HepG2 (cell line): ENCODE data around the gene SLC25A10. TPM values are rescaled to one million over a fixed set of nuclear protein-coding genes. Genes with fewer than 3 reads are reported as not detected.

Experiments
- CENPBD1 ChIP-seq: sonication (generic); formaldehyde crosslinking; IDR thresholded peaks from 2 replicates; pipeline ENCODE4 v1.8.0; 2022; ENCODE audit warnings: missing genetic modification reagents, low read depth, mild to moderate bottlenecking, borderline replicate concordance
- CENPX ChIP-seq: sonication (generic); formaldehyde crosslinking; IDR thresholded peaks from 2 replicates; pipeline ENCODE4 v1.9.0; 2021; ENCODE audit warnings: mild to moderate bottlenecking, missing genetic modification reagents, moderate library complexity
- CTCF ChIP-seq: sonication (generic); formaldehyde crosslinking; IDR thresholded peaks from 2 replicates; pipeline ENCODE4 v1.5.0; 2020; ENCODE audit warnings: mild to moderate bottlenecking, missing genetic modification reagents, moderate library complexity
- EP300 ChIP-seq, 3 experiments: sonication (generic) in 1 of 3; formaldehyde crosslinking in 1 of 3; IDR thresholded peaks; 2 replicates each; pipeline versions ENCODE4 v1.5.1 to v1.6.1; 2011 to 2020; ENCODE audit warnings: low read depth in 2 of 3, low read length in 2 of 3, borderline replicate concordance in 1 of 3, improper control_type of control experiment in 1 of 3, mild to moderate bottlenecking in 1 of 3, missing genetic modification reagents in 1 of 3, moderate library complexity in 1 of 3
- MED8 ChIP-seq: sonication (generic); formaldehyde crosslinking; IDR thresholded peaks from 2 replicates; pipeline ENCODE4 v1.8.1; 2023; ENCODE audit warnings: mild to moderate bottlenecking, missing genetic modification reagents; ENCODE audit not compliant: insufficient replicate concordance
- MTA3 ChIP-seq: sonication (generic); formaldehyde crosslinking; IDR thresholded peaks from 2 replicates; pipeline ENCODE4 v1.4.0; 2020; ENCODE audit warnings: missing genetic modification reagents
- MYPOP ChIP-seq: sonication (generic); formaldehyde crosslinking; IDR thresholded peaks from 2 replicates; pipeline ENCODE4 v1.8.1; 2023; ENCODE audit warnings: mild to moderate bottlenecking, moderate library complexity, missing genetic modification reagents
- PAF1 ChIP-seq: IDR thresholded peaks from 2 replicates; pipeline ENCODE4 v1.6.1; 2016; ENCODE audit warnings: missing genetic modification reagents, missing compliant biosample characterization
- SMARCE1 ChIP-seq: fragments of 450-650 bp; IDR thresholded peaks from 2 replicates; pipeline ENCODE4 v1.6.1; 2017; ENCODE audit warnings: borderline replicate concordance
- TIGD3 ChIP-seq: sonication (generic); formaldehyde crosslinking; IDR thresholded peaks from 2 replicates; pipeline ENCODE4 v1.5.1; 2020; ENCODE audit warnings: mild to moderate bottlenecking, missing genetic modification reagents, borderline replicate concordance
- ZFY ChIP-seq: sonication (generic); formaldehyde crosslinking; IDR thresholded peaks from 2 replicates; pipeline ENCODE4 v1.4.0; 2020; ENCODE audit warnings: missing genetic modification reagents
- ZMAT3 ChIP-seq: sonication (generic); formaldehyde crosslinking; conservative IDR thresholded peaks from 2 replicates; pipeline ENCODE4 v1.7.0; 2021; ENCODE audit warnings: missing genetic modification reagents
- ZNF281 ChIP-seq: sonication (generic); formaldehyde crosslinking; IDR thresholded peaks from 2 replicates; pipeline ENCODE4 v1.4.0; 2020; ENCODE audit warnings: missing genetic modification reagents, borderline replicate concordance
- ZNF296 ChIP-seq: sonication (generic); formaldehyde crosslinking; conservative IDR thresholded peaks from 2 replicates; pipeline ENCODE4 v1.5.0; 2020; ENCODE audit warnings: mild to moderate bottlenecking, missing genetic modification reagents
- ZNF484 ChIP-seq: sonication (generic); formaldehyde crosslinking; IDR thresholded peaks from 2 replicates; pipeline ENCODE4 v1.5.1; 2020; ENCODE audit warnings: mild to moderate bottlenecking, low read depth, missing genetic modification reagents, borderline replicate concordance
- ZNF496 ChIP-seq: sonication (generic); formaldehyde crosslinking; IDR thresholded peaks from 2 replicates; pipeline ENCODE4 v1.8.1; 2023; ENCODE audit warnings: mild to moderate bottlenecking, moderate library complexity, missing genetic modification reagents; ENCODE audit not compliant: insufficient replicate concordance
- ZNF510 ChIP-seq: sonication (generic); formaldehyde crosslinking; IDR thresholded peaks from 2 replicates; pipeline ENCODE4 v1.4.0; 2020; ENCODE audit warnings: low read depth, mild to moderate bottlenecking, missing genetic modification reagents
- ZNF572 ChIP-seq: sonication (generic); formaldehyde crosslinking; IDR thresholded peaks from 2 replicates; pipeline ENCODE4 v1.5.1; 2020; ENCODE audit warnings: mild to moderate bottlenecking, missing genetic modification reagents
- ZNF747 ChIP-seq: sonication (generic); formaldehyde crosslinking; IDR thresholded peaks from 2 replicates; pipeline ENCODE4 v1.8.1; 2023; ENCODE audit warnings: missing genetic modification reagents, mild to moderate bottlenecking, borderline replicate concordance
- ZNF775 ChIP-seq: sonication (generic); formaldehyde crosslinking; IDR thresholded peaks from 2 replicates; pipeline ENCODE4 v1.4.0; 2020; ENCODE audit warnings: missing genetic modification reagents, mild to moderate bottlenecking, moderate library complexity, borderline replicate concordance
- ZNF891 ChIP-seq: sonication (generic); formaldehyde crosslinking; IDR thresholded peaks from 2 replicates; pipeline ENCODE4 v1.5.0; 2020; ENCODE audit warnings: mild to moderate bottlenecking, missing genetic modification reagents
- polyA plus RNA-seq, 8 experiments: library from polyadenylated mRNA; depleted of rRNA in 3 of 8; stranded (reverse) in 7 of 8; unstranded in 1 of 8; fragments of >200 nt; fragmentation: Illumina TruSeq in 4 of 8; extraction: Trizol in 4 of 8; gene quantifications; 2 replicates each; pipeline versions ENCODE4 v1.2.1 to v1.2.3, GENCODE V29; 2011 to 2016; ENCODE audit warnings: low read depth in 4 of 8, missing spikeins in 1 of 8, mixed read lengths in 1 of 8; ENCODE audit not compliant: insufficient read depth in 1 of 8
- total RNA-seq, 5 experiments: library from RNA; depleted of rRNA; stranded (reverse); fragments of >200 nt; fragmentation: Illumina TruSeq; extraction: Trizol; gene quantifications; 2 replicates each; pipeline ENCODE4 v1.2.3, GENCODE V29; 2016; ENCODE audit warnings: low read depth in 1 of 5

SLC25A10 gene
- total and polyA plus RNA-seq, 2 of the 13 experiments (the other 11 are each of a cell fraction or from before 2014, with no cell fraction given): 46.5 to 140 TPM

GRCh38 chr17:81712468-81713003 lies 452 bp downstream of the SLC25A10 start (continued):
- TF ChIP-seq MYPOP (peak; percentile 52; the same call in 1 of the 2 replicates), ZNF747 (0 out of 2 replicates have a peak, but pooled peaks have one; percentile 26), ZNF891 (CRISPR knock-in tag) (peak; percentile 47; the same call in 1 of the 2 replicates), ZNF496 (no peak), ZNF296 (CRISPR knock-in tag) (0 out of 2 replicates have a peak, but pooled peaks have one; percentile 55), CENPBD1 (CRISPR knock-in tag) (no peak), ZNF281 (CRISPR knock-in tag) (peak; percentile 9; the same call in 1 of the 2 replicates), CTCF (CRISPR knock-in tag) (peak; percentile 63), TIGD3 (no peak), ZNF510 (CRISPR knock-in tag) (peak; percentile 51; the same call in 1 of the 2 replicates), CENPX (CRISPR knock-in tag) (no peak), ZNF775 (CRISPR knock-in tag) (0 out of 2 replicates have a peak, but pooled peaks have one; percentile 36), ZNF572 (CRISPR knock-in tag) (no peak), ZFY (CRISPR knock-in tag) (no peak), SMARCE1 (no peak), EP300 (IDR thresholded peaks at IDR 0.05; ENCODE audit: low read depth in 2 of 2, low read length in 2 of 2) (no peak), EP300 (CRISPR knock-in tag; IDR thresholded peaks at IDR 0.05; ENCODE audit: borderline replicate concordance) (0 out of 2 replicates have a peak, but pooled peaks have one; percentile 37), MED8 (CRISPR knock-in tag) (peak; percentile 46), ZMAT3 (no peak), MTA3 (CRISPR knock-in tag) (no peak), PAF1 (CRISPR knock-in tag) (no peak), ZNF484 (CRISPR knock-in tag) (0 out of 2 replicates have a peak, but pooled peaks have one; percentile 65)
